GOT3 (cell line): ENCODE measurements around the gene CASZ1.

Experiments
- DNase-seq: peaks from one replicate; lab custom pipeline; 2025; ENCODE audit warnings: mixed read lengths; lab: John Stamatoyannopoulos, UW

The CASZ1 gene

DNA sequence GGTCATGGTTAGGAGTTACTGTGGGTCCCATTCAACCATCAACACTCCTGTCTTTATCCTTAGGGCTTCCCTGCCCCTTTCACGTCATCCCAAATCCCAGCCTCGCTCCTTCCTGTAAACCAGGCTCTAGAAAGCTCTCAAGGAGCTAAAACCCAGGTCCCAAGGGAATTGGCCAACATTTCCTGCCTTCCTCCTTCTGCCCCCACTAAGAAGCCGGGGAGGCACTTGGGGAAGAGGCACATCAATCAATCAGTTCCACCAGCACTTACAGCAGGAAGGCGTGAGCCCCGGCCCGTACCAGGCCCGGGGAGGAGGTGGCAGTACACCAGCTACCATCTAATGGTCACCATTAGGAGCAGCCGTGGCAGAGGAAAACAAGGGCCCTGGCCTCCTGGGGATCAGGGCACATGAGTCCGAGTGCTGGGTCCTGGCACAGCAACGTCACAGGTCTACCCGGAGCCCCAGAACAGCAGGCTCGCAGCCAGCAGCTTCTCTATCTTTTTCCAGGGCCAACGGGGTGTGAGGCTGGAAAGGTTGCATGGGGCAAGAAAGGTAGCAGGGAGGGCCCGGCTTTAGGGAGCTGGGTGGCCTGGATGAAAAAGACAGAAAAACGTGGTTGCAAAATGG is 108.6 kb downstream of the CASZ1 start:
- DNase-seq = no peak

DNA sequence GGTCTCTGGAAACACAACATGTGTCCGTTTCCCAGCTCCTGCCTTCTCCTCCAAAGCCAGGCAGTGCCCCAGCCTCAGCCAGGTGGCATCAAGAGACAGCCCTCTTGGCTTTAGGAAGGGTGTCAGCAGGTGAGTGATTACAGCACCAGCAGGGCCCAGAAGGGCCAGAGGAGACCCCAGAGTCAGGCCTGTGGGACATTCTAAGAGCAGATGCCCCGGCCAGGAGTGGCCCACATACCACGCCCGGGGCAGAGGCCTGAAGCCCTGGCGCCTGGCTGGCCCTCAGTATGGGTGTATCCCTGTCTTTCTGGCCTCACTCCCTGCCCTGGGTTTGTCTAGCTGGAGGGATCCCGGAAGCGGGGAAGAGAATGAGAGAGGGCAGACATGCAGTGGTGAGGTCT is 109.2 kb downstream of the CASZ1 start:
- no peak for DNase-seq

DNA sequence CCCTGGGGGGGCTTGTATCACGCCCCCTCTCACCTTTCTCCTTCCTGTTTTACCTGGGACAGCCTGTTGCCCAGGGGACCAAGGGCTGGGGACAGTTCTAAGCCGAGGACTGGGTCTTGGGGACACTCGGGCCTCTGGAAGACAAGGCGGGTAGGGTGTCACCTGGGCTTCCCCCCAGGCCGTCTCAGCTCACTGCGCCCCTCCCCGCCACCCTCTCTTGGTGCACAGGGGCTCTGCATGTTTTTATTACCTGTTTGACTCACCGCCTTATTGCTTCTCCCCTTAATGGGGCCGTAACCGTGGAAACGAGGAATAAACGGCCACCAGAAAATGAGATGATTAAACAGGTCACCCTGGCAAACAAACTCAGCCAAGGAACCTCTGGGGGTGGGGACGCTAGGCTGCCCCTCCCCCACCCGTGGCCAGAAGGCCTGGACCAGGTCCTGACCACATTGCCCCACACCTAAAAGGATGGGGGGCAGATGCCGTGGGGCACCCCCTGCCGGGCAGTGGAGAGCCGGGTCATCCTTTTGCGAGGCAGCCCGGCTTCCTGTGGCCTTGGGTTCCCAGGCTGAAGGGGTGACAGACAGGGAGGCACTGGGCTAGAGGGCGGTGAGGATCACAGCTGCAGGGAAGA is 109.9 kb downstream of the CASZ1 start:
- DNase-seq = no peak

DNA sequence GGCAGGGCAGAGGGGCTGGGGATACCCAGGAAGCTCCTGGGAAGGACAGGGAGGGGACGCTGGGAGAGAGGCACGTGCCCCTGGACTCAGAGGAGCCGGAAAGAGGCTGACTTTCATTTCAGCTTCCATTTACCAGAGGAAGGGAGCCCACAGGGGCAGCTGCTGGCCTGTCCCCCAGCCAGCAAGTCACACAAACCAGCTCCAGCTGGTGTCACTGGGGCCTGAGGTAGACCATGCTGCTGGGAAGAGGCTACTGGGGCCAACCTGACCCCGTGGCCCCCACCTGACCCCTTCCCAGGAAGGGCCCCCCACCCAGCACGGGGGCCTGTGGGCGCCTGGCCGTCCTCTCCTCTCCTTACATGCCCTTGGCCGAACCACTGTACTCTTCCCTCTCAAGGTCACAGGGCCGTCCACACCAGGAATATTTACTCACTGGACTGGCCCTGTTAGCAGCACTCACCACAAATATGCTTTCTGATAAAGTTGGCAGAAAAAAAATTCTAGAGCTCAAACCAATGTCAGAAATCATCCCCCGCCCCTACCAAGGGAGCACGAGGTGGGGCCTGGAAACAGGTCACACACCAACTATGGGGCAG is 110.5 kb downstream of the CASZ1 start:
- no peak for DNase-seq

DNA sequence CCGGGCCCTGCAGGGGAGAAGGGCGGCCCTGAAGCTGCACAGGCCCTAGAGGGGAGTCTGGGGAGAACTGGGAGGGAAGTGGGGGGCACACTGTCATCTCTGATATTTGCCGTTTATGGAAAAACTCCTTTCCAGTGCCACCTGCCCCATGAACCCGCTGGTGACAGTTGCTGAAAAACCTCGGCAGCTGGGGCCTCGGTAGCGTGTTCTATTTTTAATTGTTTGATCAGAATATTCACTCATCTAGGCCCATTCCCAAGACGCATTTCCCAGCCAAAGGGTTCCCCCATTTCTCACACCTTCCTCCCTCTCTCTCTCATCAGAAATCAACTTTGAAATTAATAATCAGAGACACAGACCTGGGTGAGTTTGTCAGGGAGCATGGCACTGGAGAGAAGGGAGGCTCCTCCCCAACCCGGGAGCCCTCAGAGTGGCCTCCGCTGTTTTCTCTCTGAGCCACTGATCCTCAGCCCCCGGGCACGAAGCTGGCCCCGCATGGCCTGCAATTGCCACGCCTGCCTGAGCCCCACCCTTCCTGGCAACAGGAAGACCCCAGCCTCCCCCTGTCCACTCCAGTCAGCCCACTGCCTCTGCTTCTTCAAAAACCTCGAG is 111.1 kb downstream of the CASZ1 start:
- DNase-seq = no peak

DNA sequence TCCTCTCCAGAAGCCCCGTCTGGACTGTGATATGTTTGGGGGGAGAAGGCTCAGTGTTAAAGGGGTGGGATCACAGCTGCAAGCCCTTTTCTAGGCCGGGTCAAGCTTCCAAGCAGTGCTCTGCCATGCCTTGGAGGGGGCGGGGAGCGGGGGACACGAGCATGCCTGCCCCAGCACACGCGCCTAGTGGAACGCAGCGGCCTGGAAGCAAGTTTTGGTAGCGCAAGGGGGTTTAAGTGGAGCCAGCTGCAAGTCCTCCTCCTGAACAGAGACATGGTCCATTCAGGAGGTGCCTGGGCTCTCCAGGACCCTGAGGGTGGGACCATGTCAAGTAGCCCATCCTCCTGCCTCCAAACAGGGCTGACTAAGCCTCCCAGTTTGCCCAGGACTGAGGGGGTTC is 112.2 kb downstream of the CASZ1 start:
- DNase-seq = no peak

DNA sequence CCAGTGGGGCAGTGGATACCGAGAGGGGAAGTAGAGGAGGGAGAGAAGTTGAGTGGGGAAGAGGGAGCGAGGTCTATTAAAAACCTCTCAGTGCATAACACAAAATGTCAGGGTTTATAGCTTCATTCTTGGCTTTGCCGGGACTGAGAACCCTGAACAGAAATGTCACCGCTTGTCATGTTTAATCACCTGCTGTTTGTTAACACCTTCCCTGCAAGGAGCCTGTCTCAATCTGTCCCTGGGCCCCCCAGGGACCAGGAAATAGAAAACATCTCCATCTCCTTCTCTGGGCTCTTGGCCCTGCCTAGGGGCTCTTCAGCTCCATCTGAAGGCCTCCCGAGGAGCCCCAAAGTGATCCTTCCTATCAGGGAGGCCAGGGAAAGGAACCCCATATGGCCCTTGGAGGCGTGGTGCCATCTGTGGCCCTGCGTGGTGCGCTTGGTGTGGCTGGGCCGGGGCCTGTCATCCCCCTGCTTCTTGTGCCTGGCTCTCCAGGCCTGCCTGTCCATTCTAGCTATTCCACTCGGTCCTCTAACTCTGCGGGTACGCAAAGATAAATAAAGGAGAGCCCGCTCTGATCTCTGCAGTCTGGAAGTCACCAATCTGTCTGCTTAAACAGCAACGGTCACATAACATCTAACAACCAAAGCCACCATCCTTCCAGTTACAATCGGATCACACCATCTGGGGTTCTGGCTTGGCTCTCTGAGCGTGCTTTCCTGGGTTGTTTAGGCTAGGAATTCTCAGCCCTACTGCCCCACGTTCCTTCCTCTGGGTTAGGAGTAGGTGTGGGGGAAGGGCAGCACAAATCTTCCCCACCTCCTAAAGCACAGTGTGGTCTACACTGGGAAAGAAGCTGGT is 113.8 kb downstream of the CASZ1 start:
- no peak for DNase-seq

DNA sequence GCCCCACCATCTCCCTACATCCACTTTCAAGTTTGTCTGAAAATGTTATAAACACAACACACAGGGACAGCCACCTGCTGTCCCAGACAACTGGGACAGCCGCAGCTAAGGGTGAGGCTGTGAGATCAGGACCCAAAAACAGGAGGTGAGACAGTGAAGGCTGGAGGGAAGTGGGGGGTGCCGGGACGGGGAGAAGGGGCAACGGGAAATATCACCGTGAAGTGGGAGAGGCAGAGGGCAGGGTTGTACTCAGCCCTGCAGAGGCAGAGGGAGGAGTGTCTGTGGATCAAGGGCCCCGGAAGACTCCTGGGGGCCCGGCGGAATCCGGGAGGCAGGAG is 114.4 kb downstream of the CASZ1 start:
- DNase-seq = no peak

DNA sequence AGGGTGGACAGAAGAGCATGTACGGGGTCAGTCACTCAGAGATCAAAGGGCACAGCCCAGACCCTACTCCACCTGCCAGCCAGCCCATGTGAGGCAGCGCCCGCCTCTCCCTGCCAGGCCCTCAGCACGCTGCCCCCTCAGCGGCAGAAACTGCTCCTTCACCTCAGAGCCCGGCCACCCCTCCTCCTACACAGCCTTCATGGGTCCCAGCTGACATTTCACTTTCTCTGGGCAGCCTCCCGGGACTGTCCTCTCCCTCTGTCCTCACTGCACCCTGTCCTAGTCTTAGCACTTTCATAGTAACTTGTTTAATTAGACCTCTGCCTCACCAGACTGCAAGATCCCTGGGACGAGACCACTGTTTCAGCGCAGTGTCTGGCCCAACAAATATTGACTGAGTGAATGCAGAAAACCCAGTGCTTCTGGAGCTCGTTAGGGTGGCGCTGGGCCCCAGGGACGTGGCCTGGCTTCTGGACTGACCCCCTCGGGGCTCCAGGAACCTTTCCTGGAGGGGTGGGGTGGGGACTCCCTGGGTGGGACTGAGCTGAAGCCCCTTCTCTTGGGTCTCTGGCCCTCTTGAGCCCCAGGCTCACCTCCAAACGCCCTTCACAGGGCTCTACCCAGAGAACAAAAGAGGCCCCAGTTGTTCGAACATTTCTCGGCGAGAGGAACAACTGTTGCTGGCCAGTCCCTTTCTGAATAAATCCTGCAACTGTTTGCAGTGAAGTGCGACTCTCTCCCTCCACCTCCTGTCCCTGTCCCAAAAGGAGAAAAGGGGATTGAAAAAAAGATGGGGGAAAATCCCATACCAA is 114.9 kb downstream of the CASZ1 start:
- no peak for DNase-seq

DNA sequence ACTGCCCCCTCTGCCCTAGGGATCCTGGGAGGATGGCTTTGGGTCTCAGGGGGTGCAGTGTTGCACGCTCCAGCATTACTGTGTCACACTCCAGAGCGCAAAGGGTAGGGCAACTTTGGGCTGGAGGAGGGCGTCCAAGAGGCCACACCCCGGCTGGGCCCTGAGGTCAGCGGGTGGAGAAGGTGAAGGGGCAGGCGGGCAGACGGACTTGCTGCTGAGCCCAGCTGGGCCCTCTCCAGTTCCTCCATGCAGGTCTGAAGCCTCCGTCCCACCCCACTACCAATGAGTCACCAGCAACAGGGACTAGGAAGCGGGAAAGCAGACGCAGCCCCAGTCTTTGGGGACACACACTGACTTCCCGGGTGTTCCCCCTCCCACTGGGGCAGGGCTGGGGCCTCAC is 116.0 kb downstream of the CASZ1 start:
- DNase-seq = no peak

DNA sequence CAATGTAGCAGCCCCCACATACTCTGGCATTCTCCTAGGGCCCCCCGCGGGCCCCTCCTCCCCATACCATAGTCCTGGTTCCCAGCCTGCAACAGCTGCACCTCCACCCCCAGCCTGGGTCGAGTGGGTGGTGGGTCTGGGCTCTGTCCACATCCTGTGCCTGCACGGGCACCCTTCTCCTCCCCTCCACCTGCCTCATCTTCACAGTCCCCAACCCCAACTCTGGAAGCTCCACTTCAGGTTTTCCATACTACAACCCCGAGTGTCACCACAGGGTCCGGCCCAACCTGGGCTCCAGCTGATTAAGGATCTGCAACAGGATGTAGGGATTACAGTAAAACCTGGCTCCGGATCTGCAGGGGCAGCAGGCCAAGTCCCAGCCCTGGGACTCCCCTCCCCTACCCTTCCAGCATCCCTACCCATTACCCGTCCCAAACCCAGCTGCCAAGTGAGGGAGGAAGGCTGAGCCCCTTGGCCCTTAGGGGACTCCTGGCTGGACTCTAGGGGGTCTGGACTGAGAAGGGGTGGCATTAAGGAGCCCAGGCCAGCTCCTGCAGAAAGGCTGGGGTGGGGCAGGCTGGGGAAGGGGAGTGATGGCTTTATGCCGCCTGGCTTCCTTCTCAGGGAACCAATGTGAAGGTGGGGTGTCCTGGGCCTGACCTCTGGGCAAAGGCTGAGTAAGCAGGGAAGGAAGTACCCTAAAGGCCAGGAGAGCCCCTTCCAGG is 116.8 kb downstream of the CASZ1 start:
- DNase-seq = no peak

DNA sequence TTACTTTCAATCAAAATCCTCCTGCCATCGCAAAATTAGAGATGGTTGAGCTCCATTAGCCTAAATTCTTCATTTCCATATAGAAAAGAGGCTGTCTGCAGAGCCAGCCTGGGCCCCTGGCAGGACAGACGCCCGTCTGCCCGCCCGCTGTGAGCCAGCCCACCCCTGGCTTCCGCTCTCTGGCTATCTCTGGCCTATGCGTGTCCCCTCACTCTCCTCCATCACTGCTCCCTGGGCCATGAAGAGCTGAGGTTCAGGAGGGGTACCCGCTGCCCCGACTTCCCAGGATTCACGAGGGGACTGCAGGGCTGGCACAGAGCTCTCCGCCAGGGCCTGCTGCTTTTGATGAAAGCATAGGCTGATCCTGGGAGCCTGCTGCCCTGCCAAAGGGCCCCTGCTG is 117.6 kb downstream of the CASZ1 start:
- DNase-seq = no peak

DNA sequence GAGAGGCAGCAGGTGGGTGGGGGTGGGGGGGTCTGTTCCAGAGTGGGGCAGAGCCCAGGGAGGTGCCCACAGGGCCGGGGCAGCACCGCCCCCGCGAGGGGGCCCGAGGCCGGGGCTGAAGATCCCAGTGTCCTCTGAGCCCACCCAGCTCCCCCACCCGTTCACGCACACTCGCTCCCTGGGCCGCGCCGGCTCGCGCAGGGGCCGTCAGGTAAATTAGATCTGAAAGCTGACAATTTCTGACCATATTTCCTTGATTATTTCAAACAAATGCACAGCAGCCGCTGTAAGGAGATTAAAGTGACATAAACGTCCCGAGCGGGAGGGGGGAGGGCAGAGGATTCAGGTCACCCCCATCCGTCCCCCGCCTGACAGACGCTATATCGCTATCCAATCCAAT is 118.0 kb downstream of the CASZ1 start:
- no peak for DNase-seq

DNA sequence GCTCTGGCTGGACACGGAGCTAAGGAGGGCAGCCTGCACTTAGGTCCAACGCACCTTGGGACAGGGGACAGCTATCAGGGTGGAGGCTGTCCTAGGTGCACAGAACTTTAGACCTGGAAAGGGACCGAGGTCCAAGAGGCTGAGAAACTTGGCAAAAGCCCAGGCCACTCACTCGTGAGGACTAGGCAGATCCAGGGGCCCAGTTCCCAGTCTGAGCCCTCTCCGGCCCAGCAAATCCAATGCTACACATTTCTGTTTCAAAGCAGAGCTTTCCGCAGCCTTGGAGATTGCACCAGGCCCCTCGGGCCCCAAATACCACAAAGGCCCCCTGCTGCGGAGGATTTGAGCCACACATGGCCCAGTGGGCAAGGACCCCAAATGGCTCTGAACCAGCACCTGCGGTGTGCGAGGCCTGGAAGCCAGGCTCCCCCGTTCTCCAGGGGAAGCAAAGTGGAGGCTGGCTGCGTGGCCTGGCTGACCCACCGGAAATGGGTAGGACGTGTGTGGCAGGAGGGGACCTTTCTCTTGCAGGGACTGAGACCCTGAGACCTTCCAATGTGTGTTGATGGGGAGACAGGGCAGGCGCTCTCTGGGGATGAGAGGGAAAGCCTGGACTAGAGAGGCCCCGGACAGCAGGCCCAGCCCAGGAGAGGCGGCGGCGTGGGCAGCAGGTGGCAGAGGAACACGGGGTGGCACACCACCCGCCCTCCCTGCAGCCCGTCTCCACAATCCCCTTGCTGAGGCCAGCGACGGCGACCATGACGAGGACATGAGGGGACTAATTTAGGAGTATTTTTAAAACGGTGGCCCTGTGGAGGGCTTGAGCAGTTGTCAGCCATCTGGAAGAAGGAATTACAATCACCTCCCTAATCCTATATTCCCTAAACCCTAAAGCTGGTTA is 118.7 kb downstream of the CASZ1 start:
- no peak for DNase-seq

DNA sequence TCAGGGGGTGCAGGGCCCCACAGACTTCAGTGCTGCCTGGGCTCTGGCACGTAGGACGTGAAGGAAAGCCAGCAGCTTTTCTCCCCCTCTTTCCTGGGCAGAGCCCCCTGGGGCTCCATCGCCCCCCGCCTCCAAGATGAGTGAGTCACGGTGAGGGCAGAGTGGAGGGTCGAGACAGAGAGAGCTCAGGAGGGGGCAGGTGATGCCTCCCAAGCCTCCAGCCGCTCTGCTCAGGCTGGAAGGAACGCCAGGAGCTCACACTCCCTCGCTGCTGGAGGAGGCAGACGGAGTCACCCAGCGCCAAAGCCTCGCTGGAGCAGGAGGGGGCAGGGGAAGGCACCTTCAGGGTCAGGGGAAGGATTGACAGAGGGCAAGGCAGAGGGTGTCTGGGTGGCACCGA is 119.5 kb downstream of the CASZ1 start:
- DNase-seq = no peak

DNA sequence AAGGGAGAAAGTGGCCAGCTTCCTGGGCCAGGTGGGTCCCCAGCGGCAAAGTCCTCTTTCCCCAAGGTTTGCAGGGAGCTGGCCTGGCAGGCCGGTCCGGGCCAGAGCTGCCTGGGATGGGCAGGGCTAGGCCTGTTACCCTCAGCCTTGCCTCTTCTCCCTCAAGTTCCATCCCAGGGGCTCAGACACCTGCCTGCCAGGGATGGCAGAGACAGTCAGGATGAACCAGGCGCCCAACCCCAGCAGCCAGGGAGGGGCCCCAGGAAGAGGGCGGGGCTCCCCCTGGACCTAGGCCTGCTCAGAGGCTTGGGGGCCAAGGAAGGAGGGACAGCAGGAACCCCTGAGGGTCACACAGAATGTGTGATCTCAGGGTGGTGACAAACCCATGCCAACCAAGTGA is 120.6 kb downstream of the CASZ1 start:
- no peak for DNase-seq

DNA sequence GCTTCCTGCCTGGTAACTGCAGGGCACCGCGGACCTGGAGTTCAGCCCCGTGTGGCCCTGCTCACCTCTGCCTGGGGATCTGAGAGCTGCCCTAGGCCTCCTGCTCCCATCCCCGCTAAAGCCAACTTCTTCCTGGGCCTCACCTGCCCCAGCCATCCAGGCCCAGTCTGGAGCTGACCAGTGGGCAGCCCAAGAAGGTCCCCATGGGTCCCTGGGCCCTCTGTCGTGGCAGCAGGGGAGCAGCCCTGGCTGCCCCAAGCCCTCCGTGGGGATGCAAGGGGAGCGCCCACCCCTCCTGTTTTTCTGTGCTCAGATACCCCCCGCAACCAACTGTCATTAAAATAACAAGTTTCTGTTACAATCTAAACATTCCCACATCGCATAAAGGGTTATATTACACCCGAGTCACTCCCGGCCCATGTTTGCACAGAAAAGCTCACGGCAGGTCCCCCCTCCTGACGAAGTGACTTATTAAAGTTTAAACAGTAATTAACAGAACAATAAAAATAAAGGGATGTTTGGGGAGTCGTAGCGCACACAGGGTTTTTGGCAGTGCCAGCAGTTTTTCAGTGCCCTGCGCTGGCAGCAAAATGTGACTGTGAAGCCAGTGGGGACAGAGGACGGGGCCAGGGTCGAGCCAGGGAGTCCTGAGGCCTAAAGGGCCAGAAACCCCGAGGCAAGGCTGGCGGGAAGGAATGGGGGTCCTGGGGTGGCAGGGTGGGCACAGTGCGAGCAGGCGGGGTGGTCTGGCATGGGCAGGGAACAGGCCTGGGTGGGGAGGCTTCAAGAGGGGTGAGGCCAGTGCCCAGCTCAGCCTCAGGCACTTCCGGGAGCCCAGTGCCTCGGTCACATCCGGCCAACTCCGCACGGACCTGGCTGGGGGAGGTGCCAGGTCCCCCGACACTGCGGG is 121.5 kb downstream of the CASZ1 start:
- DNase-seq = no peak

DNA sequence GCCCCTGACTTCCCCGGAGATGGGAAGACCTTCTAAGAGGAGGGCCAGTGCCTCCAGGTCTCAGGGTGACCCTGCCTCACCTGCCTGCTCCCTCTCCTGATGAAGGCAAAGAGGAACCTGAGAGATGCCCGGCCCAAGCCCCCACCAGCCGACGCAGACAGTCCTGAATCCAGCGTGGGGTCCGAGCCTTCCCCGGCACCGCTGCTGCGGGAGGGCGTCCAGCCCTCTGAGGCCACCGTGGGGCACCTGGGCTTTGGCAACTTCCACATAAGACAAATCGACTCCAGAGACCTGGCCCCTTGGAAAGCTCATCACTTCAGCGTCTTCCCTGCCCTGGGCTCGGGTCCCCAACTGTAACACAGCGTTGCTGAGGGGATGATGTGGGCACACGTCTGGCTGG is 122.2 kb downstream of the CASZ1 start:
- no peak for DNase-seq
